ENCODE results near the gene SPOUT1.

- TF ChIP-seq EP300 (IDR thresholded peaks at IDR 0.05) (no peak), POLR2A (IDR thresholded peaks at IDR 0.05) (no peak), CTCF (IDR thresholded peaks at IDR 0.05) (no peak)
Measured at GRCh38 chr9:128860937-128861336, 31.3 kb upstream of the SPOUT1 start.
